Esophagus muscularis mucosa (tissue), 4 donors: Measurements from ENCODE around the gene UNKL.

ENCODE experiments used
- EP300 ChIP-seq: sonication (generic); formaldehyde crosslinking; IDR thresholded peaks from one replicate; pipeline ENCODE4 v1.6.1; 2017; ENCODE audit warnings: antibody characterized with exemption
- POLR2A ChIP-seq: fragments of 450-650 bp; IDR thresholded peaks from one replicate; pipeline ENCODE4 v1.6.1; 2017; ENCODE audit warnings: antibody characterized with exemption, moderate library complexity, mild to moderate bottlenecking, low read depth
- POLR2AphosphoS5 ChIP-seq, 2 donors: sonication (generic); formaldehyde crosslinking; IDR thresholded peaks; one replicate each; pipeline ENCODE4 v1.6.1; 2017; ENCODE audit warnings: antibody characterized with exemption in 2 of 2
- TF ChIP-seq, protein P1 (sequence below), 3 experiments: fragments of 200-600 bp in 2 of 3; fragments of 450-650 bp in 1 of 3; sonication (generic) in 2 of 3; IDR thresholded peaks; one replicate each; pipeline ENCODE4 v1.5.1; 2017 to 2019; ENCODE audit warnings: antibody characterized with exemption in 3 of 3, mild to moderate bottlenecking in 2 of 3, moderate library complexity in 1 of 3

DNA sequence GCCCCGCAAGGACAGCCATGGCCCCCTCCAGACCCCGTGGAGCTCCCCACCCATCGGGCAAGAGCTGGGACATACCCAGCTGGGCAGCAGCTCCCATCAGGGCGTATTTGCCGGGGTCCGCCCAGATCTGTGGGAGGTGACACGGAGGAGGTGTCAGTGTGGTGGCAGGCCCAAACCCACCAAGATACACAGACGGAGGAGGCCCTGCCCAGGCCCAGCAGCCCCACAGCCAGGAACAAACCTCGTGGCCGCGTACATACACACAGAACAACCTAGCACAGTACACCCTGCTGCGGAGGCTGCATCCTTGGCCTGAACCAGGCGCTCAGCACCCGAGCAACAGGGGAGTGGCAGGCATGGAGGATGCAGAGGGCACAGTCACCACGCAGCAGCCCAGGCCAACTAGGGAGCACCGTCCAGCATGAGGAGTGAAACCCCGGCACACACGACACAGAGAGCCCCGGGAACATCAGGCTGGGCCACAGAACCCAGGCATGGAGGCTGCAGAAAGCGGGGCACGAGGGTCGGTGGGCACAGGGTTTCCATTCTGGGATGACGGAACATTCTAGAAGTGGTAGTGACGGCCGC is 34.8 kb upstream of the UNKL start:
- TF ChIP-seq, protein P1, sequence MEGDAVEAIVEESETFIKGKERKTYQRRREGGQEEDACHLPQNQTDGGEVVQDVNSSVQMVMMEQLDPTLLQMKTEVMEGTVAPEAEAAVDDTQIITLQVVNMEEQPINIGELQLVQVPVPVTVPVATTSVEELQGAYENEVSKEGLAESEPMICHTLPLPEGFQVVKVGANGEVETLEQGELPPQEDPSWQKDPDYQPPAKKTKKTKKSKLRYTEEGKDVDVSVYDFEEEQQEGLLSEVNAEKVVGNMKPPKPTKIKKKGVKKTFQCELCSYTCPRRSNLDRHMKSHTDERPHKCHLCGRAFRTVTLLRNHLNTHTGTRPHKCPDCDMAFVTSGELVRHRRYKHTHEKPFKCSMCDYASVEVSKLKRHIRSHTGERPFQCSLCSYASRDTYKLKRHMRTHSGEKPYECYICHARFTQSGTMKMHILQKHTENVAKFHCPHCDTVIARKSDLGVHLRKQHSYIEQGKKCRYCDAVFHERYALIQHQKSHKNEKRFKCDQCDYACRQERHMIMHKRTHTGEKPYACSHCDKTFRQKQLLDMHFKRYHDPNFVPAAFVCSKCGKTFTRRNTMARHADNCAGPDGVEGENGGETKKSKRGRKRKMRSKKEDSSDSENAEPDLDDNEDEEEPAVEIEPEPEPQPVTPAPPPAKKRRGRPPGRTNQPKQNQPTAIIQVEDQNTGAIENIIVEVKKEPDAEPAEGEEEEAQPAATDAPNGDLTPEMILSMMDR (IDR thresholded peaks at IDR 0.05): no peak
- TF ChIP-seq POLR2A (no peak), EP300 (no peak), POLR2AphosphoS5 (IDR thresholded peaks at IDR 0.05) (no peak)
